Stimulated activated naive CD8-positive, alpha-beta T cell treated with anti-CD3 and anti-CD28 coated beads, Interleukin-15, amount 100 ng/mL, for 72 hours (primary cell): Measurements from ENCODE around the gene GMDS.

Experiments
- ATAC-seq: fragments of 150-1000 bp; cut with Tn5 transposase; 2 replicates; pipeline ENCODE4 v1.10.0; 2021; ENCODE audit warnings: mild to moderate bottlenecking, moderate library complexity
- DNase-seq, 2 donors: peaks; one replicate each; pipeline ENCODE4 v3.0.0; 2021 to 2022
- H3K27ac Mint-ChIP-seq, 2 donors: one replicate each; pipeline ENCODE4 v1.8.0; 2022; ENCODE audit warnings: mild to moderate bottlenecking in 2 of 2, mixed read lengths in 2 of 2, moderate library complexity in 2 of 2
- H3K27me3 Mint-ChIP-seq: one replicate; pipeline ENCODE4 v1.8.0; 2022; ENCODE audit warnings: mixed read lengths
- H3K4me1 Mint-ChIP-seq: one replicate; pipeline ENCODE4 v1.8.0; 2022; ENCODE audit warnings: mild to moderate bottlenecking, mixed read lengths
- H3K4me3 Mint-ChIP-seq, 2 donors: one replicate each; pipeline ENCODE4 v1.8.0; 2022; ENCODE audit warnings: mild to moderate bottlenecking in 2 of 2, mixed read lengths in 2 of 2, moderate library complexity in 1 of 2
- H3K9me3 Mint-ChIP-seq, 2 donors: one replicate each; pipeline ENCODE4 v1.8.0; 2022; ENCODE audit warnings: mixed read lengths in 2 of 2

Gene GMDS

DNA sequence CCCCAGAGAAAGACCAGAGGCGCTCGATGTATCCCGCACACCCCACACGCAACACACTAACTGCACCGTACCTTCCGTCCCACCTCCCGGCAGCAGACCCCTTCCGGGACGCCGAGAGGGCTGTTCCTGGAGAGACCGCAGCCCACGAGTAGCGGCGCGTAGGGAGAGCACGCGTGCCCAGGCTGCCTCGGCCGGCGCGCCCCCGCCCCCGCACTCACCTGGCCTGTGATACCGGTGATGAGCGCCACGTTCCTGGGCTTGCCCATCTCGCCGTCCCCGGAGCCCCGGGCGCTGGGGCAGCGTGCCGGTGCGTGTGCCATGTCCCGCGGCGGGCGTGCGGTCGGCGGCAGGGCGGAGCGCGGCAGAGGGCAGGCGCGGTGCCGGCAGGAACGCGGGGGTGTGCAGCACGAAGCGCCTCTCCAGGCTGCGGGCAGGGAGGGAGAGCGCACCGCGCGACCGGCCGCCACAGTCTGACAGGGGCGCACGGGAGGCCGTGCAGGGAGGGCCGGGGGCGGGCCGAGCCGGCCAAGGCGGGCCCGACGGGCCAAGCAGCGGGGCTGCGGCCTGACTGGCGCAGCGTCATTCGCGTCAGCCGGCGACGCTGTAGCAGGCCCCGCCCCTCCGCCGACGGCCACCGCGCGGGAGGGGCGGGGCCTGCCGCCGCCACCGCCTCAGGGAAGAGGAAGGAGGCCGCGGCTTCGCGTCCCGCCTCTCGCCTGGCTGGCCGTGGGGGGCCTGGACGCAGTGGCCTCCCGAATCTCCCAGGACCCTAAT lies at the start of gene GMDS:
Gene GMDS, minus strand, starts transcription at position 503 of the 774 bp plus-strand sequence.
- peaks cover 71% of the 10 kb centered on the region for H3K4me1 Mint-ChIP-seq
- no peaks in the 10 kb centered on the region for H3K27me3 Mint-ChIP-seq
- peak within 1 kb of the TSS; percentile 88 to 94 for H3K4me3 Mint-ChIP-seq
- H3K27ac Mint-ChIP-seq, result peak within 1 kb of the TSS; percentile 96 to 98
- DNase-seq (peak; percentile 81), ATAC-seq (peak; percentile 96)
- H3K9me3 Mint-ChIP-seq, result no peaks in the 10 kb centered on the region

DNA sequence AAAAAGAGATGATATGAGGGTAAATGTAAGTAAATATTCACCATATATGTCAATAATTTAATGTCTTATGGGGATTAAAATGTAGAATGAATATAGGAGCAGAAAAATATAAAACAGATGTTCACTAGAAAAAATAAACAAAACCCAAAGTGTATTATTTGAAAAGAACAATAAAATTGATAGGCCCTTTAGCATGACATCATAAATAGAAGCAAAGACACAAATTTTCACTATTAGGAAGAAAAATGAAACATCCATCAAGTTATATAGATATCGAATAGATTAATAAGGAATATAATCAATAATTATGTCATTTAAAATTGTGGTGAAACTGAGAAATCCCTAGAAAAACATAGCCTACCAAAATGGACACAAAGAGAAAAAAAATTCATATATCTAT lies 40.1 kb upstream of the GMDS start:
- peaks cover 74 to 75% of the 10 kb centered on the region in 2 donors for H3K9me3 Mint-ChIP-seq
- H3K4me1 Mint-ChIP-seq, result no peaks in the 10 kb centered on the region
- H3K4me3 Mint-ChIP-seq, result no peak overlapping the region
- no peak for DNase-seq
- H3K27ac Mint-ChIP-seq, result no peak overlapping the region
- no peak for ATAC-seq
- H3K27me3 Mint-ChIP-seq, result no peaks in the 10 kb centered on the region

DNA sequence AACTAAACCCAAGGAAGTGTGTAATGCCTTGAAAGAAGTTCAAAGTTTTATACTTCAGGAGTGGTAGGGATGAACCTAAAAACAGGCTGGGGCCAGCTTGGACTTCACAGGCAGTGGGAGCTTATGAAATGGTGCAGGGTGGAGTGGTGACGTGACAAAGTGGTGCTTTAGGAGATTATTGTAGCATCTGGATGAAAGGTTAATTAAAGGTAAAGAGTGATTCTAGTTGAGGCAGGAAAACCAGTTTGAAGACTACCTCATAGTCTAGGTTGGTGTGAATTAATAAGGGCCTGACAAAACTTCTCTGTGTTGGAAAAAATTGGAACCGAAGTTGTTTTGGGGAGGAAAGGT lies 30.5 kb upstream of the GMDS start:
- Mint-ChIP-seq H3K9me3 (peaks cover 17 to 46% of the 10 kb centered on the region in 2 donors), H3K27ac (no peak overlapping the region), H3K4me3 (no peak overlapping the region), H3K27me3 (no peaks in the 10 kb centered on the region), H3K4me1 (no peaks in the 10 kb centered on the region)
- DNase-seq, result no peak
- ATAC-seq, result no peak

DNA sequence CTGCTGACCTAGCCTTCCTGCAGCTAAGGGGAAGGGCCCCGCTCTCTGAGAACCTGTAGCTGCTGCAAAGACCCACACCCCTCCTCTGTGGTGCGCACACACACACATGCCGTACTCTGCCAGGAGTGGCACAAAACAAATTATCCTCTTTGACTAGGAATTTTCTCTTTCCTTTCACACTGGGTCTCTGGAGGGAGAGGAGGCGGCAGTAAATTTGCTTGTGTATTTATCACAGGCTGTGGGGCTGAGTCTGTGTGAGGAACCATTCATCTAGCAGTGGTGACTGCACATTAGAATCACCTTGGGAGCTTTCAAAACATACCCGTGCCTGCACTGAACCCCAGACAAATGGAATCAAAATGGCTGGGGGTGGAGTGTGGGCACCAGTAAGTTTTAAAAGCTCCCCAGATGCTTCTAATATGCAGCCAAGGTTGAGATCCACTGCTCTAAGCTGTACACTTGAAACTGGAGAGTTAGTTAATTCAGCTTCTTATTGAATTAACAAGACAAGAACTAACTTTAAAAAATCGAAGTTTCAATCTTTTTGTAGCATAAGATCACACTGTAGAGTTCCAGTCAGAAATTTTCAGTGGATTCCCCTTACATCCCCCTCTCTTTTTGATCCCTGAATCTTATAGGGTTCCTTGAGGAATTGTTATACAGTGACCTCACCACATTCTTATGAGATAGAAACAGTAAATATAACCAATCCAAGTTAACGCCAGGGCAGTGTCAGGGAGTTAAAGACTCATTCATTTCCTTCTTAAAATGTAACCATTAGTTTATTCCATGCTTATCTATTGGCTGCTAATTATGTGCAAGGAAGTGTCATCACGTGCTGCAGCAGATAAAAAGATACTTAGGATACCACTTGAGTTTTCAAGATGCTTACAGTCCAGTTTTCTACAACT lies 29.8 kb upstream of the GMDS start:
- H3K4me1 Mint-ChIP-seq, result no peaks in the 10 kb centered on the region
- no peak overlapping the region for H3K4me3 Mint-ChIP-seq
- no peak overlapping the region for H3K27ac Mint-ChIP-seq
- DNase-seq (no peak), ATAC-seq (no peak)
- H3K9me3 Mint-ChIP-seq, result peaks cover 17 to 39% of the 10 kb centered on the region in 2 donors
- no peaks in the 10 kb centered on the region for H3K27me3 Mint-ChIP-seq

DNA sequence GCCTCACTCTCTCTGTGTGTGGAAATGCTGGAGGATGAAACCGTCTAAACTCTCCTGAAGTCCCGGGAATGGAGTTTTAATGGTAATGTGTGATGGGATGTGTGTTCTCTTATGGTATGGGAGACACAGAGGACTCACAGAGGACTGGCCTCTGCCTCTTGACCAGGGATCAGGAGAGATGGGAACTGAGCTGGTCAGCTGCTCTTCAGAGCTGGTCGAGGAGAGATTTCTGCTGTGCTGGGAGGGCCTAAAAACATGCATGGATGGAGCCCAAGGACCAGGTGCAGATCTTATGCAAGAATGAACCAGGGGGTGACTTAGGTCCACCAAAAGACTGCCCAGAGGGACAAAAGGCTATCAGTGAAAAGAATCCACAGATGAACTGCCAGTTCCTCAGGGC lies 27.3 kb upstream of the GMDS start:
- no peaks in the 10 kb centered on the region for H3K4me1 Mint-ChIP-seq

DNA sequence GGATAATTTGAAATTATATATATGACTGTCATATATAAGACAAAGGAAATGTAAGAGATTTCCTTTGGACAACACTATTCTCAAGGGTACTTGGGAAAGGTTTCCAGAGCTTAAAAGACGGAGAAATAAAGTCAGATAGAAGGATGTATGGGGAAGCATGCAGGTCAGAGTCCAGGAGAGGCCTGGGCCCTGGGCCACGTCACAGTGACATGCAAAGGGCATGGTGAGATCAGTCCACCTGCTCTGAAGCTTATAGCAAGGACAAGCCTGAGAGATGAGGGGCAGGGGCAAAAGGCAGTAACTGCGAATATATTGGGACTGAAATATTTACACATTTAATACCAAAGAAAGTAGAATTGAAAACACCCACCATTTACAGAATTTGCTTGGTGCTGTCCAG lies 24.6 kb upstream of the GMDS start:
- Mint-ChIP-seq H3K9me3 (peaks cover 9 to 13% of the 10 kb centered on the region in 2 donors), H3K27me3 (no peaks in the 10 kb centered on the region), H3K27ac (no peak overlapping the region), H3K4me1 (no peaks in the 10 kb centered on the region), H3K4me3 (no peak overlapping the region)
- DNase-seq (no peak), ATAC-seq (no peak)

More for the DNA sequence above, 27.3 kb upstream of the GMDS start:
- Mint-ChIP-seq H3K27ac (no peak overlapping the region), H3K27me3 (no peaks in the 10 kb centered on the region), H3K9me3 (peaks cover 9 to 23% of the 10 kb centered on the region in 2 donors), H3K4me3 (no peak overlapping the region)
- ATAC-seq (no peak), DNase-seq (no peak)

DNA sequence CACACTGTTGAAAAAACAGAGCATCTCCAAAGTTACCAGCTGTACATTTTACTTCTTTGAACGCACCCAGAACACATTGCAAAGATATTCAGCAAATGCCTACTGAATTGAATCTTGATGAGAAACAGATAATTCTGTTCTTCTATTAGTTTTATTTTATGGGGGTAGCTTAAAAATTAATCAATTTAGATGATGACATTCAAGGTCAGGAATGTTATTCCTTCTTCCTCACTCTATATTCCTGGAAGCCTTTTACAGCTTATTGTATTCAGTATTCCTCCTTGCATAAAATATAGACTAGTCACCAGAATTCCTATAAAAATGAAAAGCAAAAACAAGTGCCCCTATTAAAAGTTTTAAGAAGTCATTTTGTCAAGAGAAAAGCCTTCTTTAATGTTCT lies 21.4 kb upstream of the GMDS start:
- DNase-seq (no peak), ATAC-seq (no peak)
- no peak overlapping the region for H3K4me3 Mint-ChIP-seq
- H3K27ac Mint-ChIP-seq, result no peak overlapping the region
- no peaks in the 10 kb centered on the region for H3K27me3 Mint-ChIP-seq
- H3K9me3 Mint-ChIP-seq, result peaks cover 0 to 5% of the 10 kb centered on the region in 2 donors
- no peaks in the 10 kb centered on the region for H3K4me1 Mint-ChIP-seq

DNA sequence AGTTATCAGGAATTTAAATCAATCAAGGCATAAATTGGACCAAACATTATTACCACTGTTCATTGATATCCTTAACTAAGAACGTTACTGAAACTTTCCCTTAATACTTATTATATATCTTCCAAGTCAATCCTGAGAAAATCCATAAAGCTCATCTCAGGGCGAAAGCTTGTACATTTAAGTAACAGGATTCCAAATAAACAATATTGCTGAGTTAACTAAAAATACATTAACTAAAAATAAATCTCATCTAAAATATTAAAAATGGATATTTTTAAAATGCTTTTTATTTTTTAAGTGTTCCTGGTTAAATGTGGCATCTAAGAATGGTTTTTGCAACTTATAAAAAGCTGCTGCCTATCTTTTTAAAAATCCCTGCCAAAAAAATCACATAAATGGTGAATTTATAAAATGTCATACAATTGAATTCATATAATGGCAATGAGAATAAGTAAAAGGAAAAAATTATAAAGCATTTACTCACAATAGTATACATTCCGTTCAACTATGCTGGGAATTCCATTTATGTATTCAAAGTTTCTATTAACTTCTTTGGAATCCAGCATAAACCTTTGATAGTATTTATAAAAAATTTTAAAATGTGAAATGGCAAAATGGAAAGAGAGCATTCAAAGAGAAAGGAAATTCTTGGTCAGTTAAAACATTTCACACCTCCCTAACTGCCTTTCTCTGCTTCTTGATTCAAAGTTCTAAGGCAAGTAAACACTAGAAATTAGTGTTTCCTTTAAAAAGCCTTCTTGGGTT lies 20.8 kb upstream of the GMDS start:
- Mint-ChIP-seq H3K27ac (no peak overlapping the region), H3K9me3 (peaks cover 0 to 5% of the 10 kb centered on the region in 2 donors), H3K27me3 (no peaks in the 10 kb centered on the region), H3K4me3 (no peak overlapping the region), H3K4me1 (no peaks in the 10 kb centered on the region)
- no peak for ATAC-seq
- DNase-seq, result no peak

DNA sequence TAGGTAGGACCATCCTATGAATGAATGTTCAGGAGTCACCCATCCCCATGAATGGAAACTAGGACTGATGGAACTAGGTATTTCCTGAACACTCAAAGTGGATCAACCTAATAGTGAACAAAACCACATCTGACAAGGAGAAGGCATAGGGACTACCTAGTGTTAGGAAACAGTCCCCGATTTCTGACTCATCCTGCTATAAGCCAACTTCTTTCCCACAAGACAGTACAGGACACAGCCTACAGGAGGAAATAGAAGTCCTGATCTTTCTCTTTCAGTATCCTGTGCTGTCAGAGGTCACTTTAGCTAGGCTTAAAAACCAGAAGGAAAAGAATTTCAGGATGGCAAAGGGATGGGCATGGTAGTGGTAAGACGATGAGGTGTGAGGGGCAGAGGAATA lies 19.5 kb upstream of the GMDS start:
- Mint-ChIP-seq H3K9me3 (no peaks in the 10 kb centered on the region), H3K4me3 (no peak overlapping the region), H3K27me3 (no peaks in the 10 kb centered on the region), H3K27ac (no peak overlapping the region), H3K4me1 (no peaks in the 10 kb centered on the region)
- ATAC-seq (no peak), DNase-seq (no peak)

DNA sequence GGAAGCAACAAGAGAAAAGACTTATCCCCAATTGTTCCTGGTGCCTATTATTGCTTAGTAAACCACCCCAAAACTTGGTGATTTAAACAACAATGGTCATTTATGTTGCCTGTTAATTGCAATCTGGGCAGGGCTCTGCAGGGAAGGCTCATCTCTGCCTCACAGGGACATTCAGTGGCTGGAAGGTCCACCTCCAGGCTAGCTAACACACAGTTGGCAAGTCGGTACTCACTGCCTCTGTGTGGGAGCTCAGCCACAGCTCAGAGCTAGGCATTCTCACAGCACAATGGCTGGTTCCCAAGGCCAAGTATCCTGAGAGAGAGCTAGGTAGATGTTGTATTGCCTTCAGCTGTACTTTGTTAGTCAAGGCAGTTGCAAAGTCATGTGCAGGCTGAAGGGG lies 18.5 kb upstream of the GMDS start:
- no peak overlapping the region for H3K27ac Mint-ChIP-seq

DNA sequence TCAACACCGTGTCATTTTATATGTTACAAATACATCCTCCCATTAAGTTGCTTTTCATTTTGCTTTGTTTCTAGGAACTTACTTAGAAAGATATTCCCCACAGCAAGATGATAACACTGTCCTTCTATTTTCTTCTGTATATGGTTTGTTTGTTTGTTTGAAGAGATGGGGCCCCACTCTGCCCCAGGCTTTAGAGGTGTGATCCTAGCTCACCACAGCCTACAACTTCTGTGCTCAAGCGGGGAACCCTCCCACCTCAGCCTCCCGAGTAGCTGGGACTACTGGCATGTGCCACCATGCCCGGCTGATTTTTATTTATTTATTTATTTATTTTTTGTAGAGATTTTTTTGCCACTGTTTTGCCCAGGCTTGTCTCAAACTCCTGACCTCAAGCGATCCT lies 14.2 kb upstream of the GMDS start:
- Mint-ChIP-seq H3K4me3 (no peak overlapping the region), H3K4me1 (no peaks in the 10 kb centered on the region), H3K27ac (no peak overlapping the region), H3K9me3 (peaks cover 0 to 17% of the 10 kb centered on the region in 2 donors), H3K27me3 (no peaks in the 10 kb centered on the region)
- DNase-seq (no peak), ATAC-seq (no peak)

More for the DNA sequence above, 18.5 kb upstream of the GMDS start:
- H3K4me1 Mint-ChIP-seq, result no peaks in the 10 kb centered on the region
- ATAC-seq (no peak), DNase-seq (no peak)
- H3K4me3 Mint-ChIP-seq, result no peak overlapping the region
- H3K9me3 Mint-ChIP-seq, result no peaks in the 10 kb centered on the region
- no peaks in the 10 kb centered on the region for H3K27me3 Mint-ChIP-seq

DNA sequence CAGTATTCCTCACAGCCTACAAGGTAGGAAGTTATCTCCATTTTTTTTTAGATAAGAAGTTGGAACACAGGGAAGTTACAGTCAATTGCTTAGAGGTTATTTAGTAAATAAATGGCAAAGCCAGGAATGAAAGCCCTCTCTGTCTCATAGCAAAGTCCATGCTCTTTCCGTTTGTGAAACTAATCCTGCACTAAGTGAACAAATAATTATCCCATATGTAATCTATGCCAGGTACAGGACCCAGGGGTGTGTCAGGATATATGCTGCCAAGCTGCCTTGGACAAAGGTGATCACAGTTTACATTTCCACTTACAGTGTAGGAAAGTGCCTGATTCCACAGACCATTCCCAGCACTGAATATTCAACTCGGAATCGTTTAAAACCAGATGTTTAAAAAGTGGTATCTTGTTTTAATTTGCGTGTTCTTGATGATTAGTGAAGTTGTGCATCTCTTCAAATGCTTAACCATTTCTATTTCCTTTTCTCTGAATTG lies 13.6 kb upstream of the GMDS start:
- DNase-seq, result no peak
- no peak for ATAC-seq
- Mint-ChIP-seq H3K27ac (no peak overlapping the region), H3K4me1 (no peaks in the 10 kb centered on the region), H3K9me3 (peaks cover 0 to 17% of the 10 kb centered on the region in 2 donors), H3K27me3 (no peaks in the 10 kb centered on the region), H3K4me3 (no peak overlapping the region)

DNA sequence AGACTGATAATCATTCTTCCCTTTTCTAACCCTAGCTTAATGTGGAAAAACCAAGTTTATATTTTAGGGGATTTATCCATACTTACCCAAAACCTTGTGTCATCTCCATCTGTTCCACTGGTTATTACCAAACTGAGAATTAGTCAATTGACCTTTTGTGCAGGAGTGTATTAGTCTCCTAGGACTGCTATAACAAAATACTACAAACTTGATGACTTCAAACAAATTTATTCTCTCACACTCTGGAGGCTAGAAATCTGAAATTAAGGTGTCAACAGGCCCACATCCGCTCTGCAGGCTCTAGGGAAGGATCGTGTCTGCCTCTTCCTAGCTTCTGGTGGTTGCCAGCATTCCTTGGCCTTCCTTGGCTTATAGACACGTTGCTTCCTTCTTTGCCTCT lies 12.7 kb upstream of the GMDS start:
- no peaks in the 10 kb centered on the region for H3K27me3 Mint-ChIP-seq
- H3K4me1 Mint-ChIP-seq, result no peaks in the 10 kb centered on the region

DNA sequence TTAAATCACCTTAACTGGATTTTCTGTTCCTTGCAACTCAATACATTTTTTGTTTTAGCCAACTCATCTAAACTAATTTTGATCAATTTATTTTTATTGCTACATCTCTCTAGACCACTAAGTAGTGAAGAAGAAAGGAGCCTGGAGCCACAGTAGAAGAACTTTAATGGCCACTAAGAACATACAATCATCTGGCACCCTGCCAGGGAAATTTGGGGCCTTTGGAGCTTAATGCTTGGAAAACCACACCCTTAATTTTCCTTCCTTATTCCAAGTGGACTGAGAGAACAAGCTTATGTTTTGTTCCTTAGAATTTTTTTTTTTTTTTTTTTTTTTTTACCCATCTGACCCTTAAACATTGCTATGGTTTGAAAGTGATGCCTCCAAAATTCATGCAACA lies 12.0 kb upstream of the GMDS start:
- no peak overlapping the region for H3K4me3 Mint-ChIP-seq
- H3K27ac Mint-ChIP-seq, result no peak overlapping the region
- peaks cover 0 to 17% of the 10 kb centered on the region in 2 donors for H3K9me3 Mint-ChIP-seq
- H3K27me3 Mint-ChIP-seq, result no peaks in the 10 kb centered on the region
- DNase-seq, result no peak
- no peak for ATAC-seq
- no peaks in the 10 kb centered on the region for H3K4me1 Mint-ChIP-seq

More for the DNA sequence above, 12.7 kb upstream of the GMDS start:
- ATAC-seq (no peak), DNase-seq (no peak)
- Mint-ChIP-seq H3K4me3 (no peak overlapping the region), H3K27ac (no peak overlapping the region), H3K9me3 (peaks cover 0 to 17% of the 10 kb centered on the region in 2 donors)

DNA sequence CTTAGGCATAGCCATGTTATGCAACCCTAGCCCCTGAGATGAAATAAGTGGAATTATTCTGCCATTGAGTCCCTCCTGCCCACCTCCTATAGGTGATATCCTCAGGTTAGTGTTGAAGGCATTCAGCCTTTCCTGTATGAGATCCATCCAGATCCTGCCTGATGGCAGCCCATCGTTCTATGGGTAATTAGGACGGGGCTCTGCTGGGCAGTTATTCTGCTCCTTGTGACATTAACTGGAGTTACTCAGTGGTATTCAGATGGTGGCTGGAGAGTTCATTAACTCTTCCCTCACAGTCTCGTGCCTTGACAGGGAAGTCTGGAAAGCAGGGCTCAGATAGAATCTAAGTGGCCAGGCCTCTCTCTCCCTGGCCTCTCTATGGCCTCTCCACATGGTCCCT lies 9.3 kb upstream of the GMDS start:
- H3K9me3 Mint-ChIP-seq, result peaks cover 0 to 17% of the 10 kb centered on the region in 2 donors
- no peaks in the 10 kb centered on the region for H3K4me1 Mint-ChIP-seq
- ATAC-seq (no peak), DNase-seq (no peak)
- no peak overlapping the region for H3K27ac Mint-ChIP-seq
- no peaks in the 10 kb centered on the region for H3K27me3 Mint-ChIP-seq
- H3K4me3 Mint-ChIP-seq, result no peak overlapping the region
